ENCODE results near the gene ZNF609.

ZNF609 gene

GRCh38 chr15:64536244-64536836, 76.0 kb downstream of the ZNF609 start:
- DNase-seq (peak; percentile 14), ATAC-seq (peak; percentile 72)

GRCh38 chr15:64542091-64542490, 81.7 kb downstream of the ZNF609 start:
- no peak for DNase-seq
- ATAC-seq, result no peak

GRCh38 chr15:64544450-64544849, 84.1 kb downstream of the ZNF609 start:
- ATAC-seq (no peak), DNase-seq (no peak)

- DNase-seq (no peak), ATAC-seq (no peak)
Measured at GRCh38 chr15:64547275-64547674, 86.9 kb downstream of the ZNF609 start.

GRCh38 chr15:64548235-64548634, 87.9 kb downstream of the ZNF609 start:
- DNase-seq, result no peak
- ATAC-seq, result no peak

- DNase-seq (no peak), ATAC-seq (no peak)
Measured at GRCh38 chr15:64549860-64550259, 89.5 kb downstream of the ZNF609 start.

GRCh38 chr15:64552281-64552948, 92.0 kb downstream of the ZNF609 start:
- DNase-seq (no peak), ATAC-seq (no peak)

- no peak for ATAC-seq
- no peak for DNase-seq
Measured at GRCh38 chr15:64558460-64559179, 98.2 kb downstream of the ZNF609 start.

GRCh38 chr15:64559243-64559642, 98.9 kb downstream of the ZNF609 start:
- no peak for ATAC-seq

GRCh38 chr15:64560501-64560900, 100.1 kb downstream of the ZNF609 start:
- no peak for ATAC-seq
- no peak for DNase-seq

More at GRCh38 chr15:64559243-64559642, 98.9 kb downstream of the ZNF609 start:
- DNase-seq, result no peak

GRCh38 chr15:64560998-64561397, 100.6 kb downstream of the ZNF609 start:
- no peak for ATAC-seq
- no peak for DNase-seq

GRCh38 chr15:64562003-64562640, 101.7 kb downstream of the ZNF609 start:
- DNase-seq (no peak), ATAC-seq (no peak)

- DNase-seq, result no peak
- no peak for ATAC-seq
Measured at GRCh38 chr15:64566102-64566501, 105.7 kb downstream of the ZNF609 start.

- no peak for ATAC-seq
Measured at GRCh38 chr15:64566629-64567427, 106.5 kb downstream of the ZNF609 start.

GRCh38 chr15:64568765-64569164, 108.4 kb downstream of the ZNF609 start:
- peak; percentile 92 for ATAC-seq
- no peak for DNase-seq

More at GRCh38 chr15:64566629-64567427, 106.5 kb downstream of the ZNF609 start:
- DNase-seq, result no peak

GRCh38 chr15:64571857-64572291, 111.5 kb downstream of the ZNF609 start:
- DNase-seq (no peak), ATAC-seq (peak; percentile 24)

GRCh38 chr15:64572856-64573255, 112.5 kb downstream of the ZNF609 start:
- no peak for DNase-seq

GRCh38 chr15:64574301-64575017, 114.1 kb downstream of the ZNF609 start:
- DNase-seq (no peak), ATAC-seq (peak; percentile 66)

More at GRCh38 chr15:64572856-64573255, 112.5 kb downstream of the ZNF609 start:
- no peak for ATAC-seq

- no peak for ATAC-seq
- no peak for DNase-seq
Measured at GRCh38 chr15:64580696-64581407, 120.5 kb downstream of the ZNF609 start.

GRCh38 chr15:64581408-64581761, 121.0 kb downstream of the ZNF609 start:
- ATAC-seq, result no peak
- DNase-seq, result no peak

- no peak for ATAC-seq
- no peak for DNase-seq
Measured at GRCh38 chr15:64582202-64582601, 121.8 kb downstream of the ZNF609 start.
